Measurements from ENCODE around the gene NRAP. TPM values are rescaled to one million over a fixed set of nuclear protein-coding genes. Genes with fewer than 3 reads are reported as not detected.

Gene NRAP
- total RNA-seq, 2 donors from 2014 or later, result not detected

- ATAC-seq, result no peak
- H3K27me3 ChIP-seq, result no peaks in the 10 kb centered on the region
Measured at GRCh38 chr10:113646336-113647201, 17.3 kb downstream of the NRAP start.

GRCh38 chr10:113644185-113645120, 19.4 kb downstream of the NRAP start:
- no peaks in the 10 kb centered on the region for H3K36me3 ChIP-seq (replicated peaks in 1 of 2; ENCODE audit: insufficient read depth in 1 of 2, low read depth in 2 of 2)
- no peak overlapping the region for H3K4me3 ChIP-seq
- H3K9me3 ChIP-seq, result no peaks in the 10 kb centered on the region
- no peak for TF ChIP-seq CTCF (IDR thresholded peaks at IDR 0.05)
- TF ChIP-seq POLR2A (IDR thresholded peaks at IDR 0.05), result no peak
- peak; percentile 42 for ATAC-seq
- WGBS, 2 donors, result 10 to 20% methylated on average over 7 of the region's 7 CpGs
- no peaks in the 10 kb centered on the region for H3K27me3 ChIP-seq
- peak in 1 of 4 donors; percentile 17 for DNase-seq
- intact Hi-C loops (cut with DNase I), result no loop called here
- no peak overlapping the region for H3K27ac ChIP-seq
- H3K4me1 ChIP-seq, result peaks cover 11% of the 10 kb centered on the region

More at GRCh38 chr10:113646336-113647201, 17.3 kb downstream of the NRAP start:
- H3K27ac ChIP-seq, result no peak overlapping the region
- TF ChIP-seq POLR2A (IDR thresholded peaks at IDR 0.05), result no peak
- TF ChIP-seq CTCF (IDR thresholded peaks at IDR 0.05), result no peak
- H3K9me3 ChIP-seq, result no peaks in the 10 kb centered on the region
- no peak for DNase-seq
- no peaks in the 10 kb centered on the region for H3K36me3 ChIP-seq (replicated peaks in 1 of 2; ENCODE audit: insufficient read depth in 1 of 2, low read depth in 2 of 2)
- WGBS, 2 donors, result 86 to 88% methylated on average over 9 to 10 of the region's 10 CpGs
- intact Hi-C loops (cut with DNase I), result no loop called here
- no peak overlapping the region for H3K4me3 ChIP-seq
- H3K4me1 ChIP-seq, result peaks cover 14% of the 10 kb centered on the region

GRCh38 chr10:113643183-113643582, 20.7 kb downstream of the NRAP start:
- peaks cover 11% of the 10 kb centered on the region for H3K4me1 ChIP-seq
- no peak overlapping the region for H3K4me3 ChIP-seq
- 60 to 67% methylated on average over 4 of the region's 4 CpGs for WGBS, 2 donors
- intact Hi-C loops (cut with DNase I), result no loop called here
- DNase-seq (no peak), ATAC-seq (no peak)
- no peak overlapping the region for H3K27ac ChIP-seq
- no peaks in the 10 kb centered on the region for H3K27me3 ChIP-seq
- TF ChIP-seq CTCF (IDR thresholded peaks at IDR 0.05) (no peak), POLR2A (IDR thresholded peaks at IDR 0.05) (no peak)
- H3K36me3 ChIP-seq (replicated peaks in 1 of 2; ENCODE audit: insufficient read depth in 1 of 2, low read depth in 2 of 2), result no peaks in the 10 kb centered on the region
- H3K9me3 ChIP-seq, result no peaks in the 10 kb centered on the region

GRCh38 chr10:113641702-113642101, 22.1 kb downstream of the NRAP start:
- no peak overlapping the region for H3K4me3 ChIP-seq
- peaks cover 11% of the 10 kb centered on the region for H3K4me1 ChIP-seq
- DNase-seq (no peak), ATAC-seq (no peak)
- TF ChIP-seq CTCF (IDR thresholded peaks at IDR 0.05) (no peak), POLR2A (IDR thresholded peaks at IDR 0.05) (no peak)
- 66 to 91% methylated on average over 4 of the region's 4 CpGs for WGBS, 2 donors
- no peaks in the 10 kb centered on the region for H3K9me3 ChIP-seq
- H3K27ac ChIP-seq, result no peak overlapping the region
- intact Hi-C loops (cut with DNase I), result no loop called here
- no peaks in the 10 kb centered on the region for H3K36me3 ChIP-seq (replicated peaks in 1 of 2; ENCODE audit: insufficient read depth in 1 of 2, low read depth in 2 of 2)
- H3K27me3 ChIP-seq, result no peaks in the 10 kb centered on the region
